WTC11 (cell line): ENCODE data around the gene C10orf90.

ENCODE experiments used
- CTCF ChIP-seq: fragments of 200-600 bp; IDR thresholded peaks from 2 replicates; pipeline ENCODE4 v1.8.0; 2022; ENCODE audit warnings: antibody characterized with exemption
- FOXK1 ChIP-seq: sonication (generic); formaldehyde crosslinking; IDR thresholded peaks from 2 replicates; pipeline ENCODE4 v1.8.0; 2022; ENCODE audit warnings: mild to moderate bottlenecking, moderate library complexity, missing genetic modification reagents
- FOXP4 ChIP-seq: sonication (generic); formaldehyde crosslinking; IDR thresholded peaks from 2 replicates; pipeline ENCODE4 v1.8.0; 2022; ENCODE audit warnings: mild to moderate bottlenecking, missing genetic modification reagents
- HMGXB4 ChIP-seq: sonication (generic); formaldehyde crosslinking; IDR thresholded peaks from 2 replicates; pipeline ENCODE4 v1.8.1; 2023; ENCODE audit warnings: mild to moderate bottlenecking, moderate library complexity, missing genetic modification reagents
- JUN ChIP-seq: sonication (generic); formaldehyde crosslinking; IDR thresholded peaks from 2 replicates; pipeline ENCODE4 v1.8.0; 2023; ENCODE audit warnings: mild to moderate bottlenecking, missing genetic modification reagents
- NR2C2 ChIP-seq: sonication (generic); formaldehyde crosslinking; IDR thresholded peaks from 2 replicates; pipeline ENCODE4 v1.8.0; 2022; ENCODE audit warnings: mild to moderate bottlenecking, missing genetic modification reagents
- SMAD4 ChIP-seq: sonication (generic); formaldehyde crosslinking; IDR thresholded peaks from 2 replicates; pipeline ENCODE4 v1.8.0; 2022; ENCODE audit warnings: mild to moderate bottlenecking, missing genetic modification reagents
- SP1 ChIP-seq: sonication (generic); formaldehyde crosslinking; conservative IDR thresholded peaks from 2 replicates; pipeline ENCODE4 v1.8.1; 2022; ENCODE audit warnings: missing genetic modification reagents
- TCF7 ChIP-seq: sonication (generic); formaldehyde crosslinking; IDR thresholded peaks from 2 replicates; pipeline ENCODE4 v1.8.0; 2022; ENCODE audit warnings: mild to moderate bottlenecking, low read depth, missing genetic modification reagents, moderate library complexity
- USF1 ChIP-seq: sonication (generic); formaldehyde crosslinking; IDR thresholded peaks from 2 replicates; pipeline ENCODE4 v1.8.0; 2022; ENCODE audit warnings: mild to moderate bottlenecking, missing genetic modification reagents
- TF ChIP-seq, protein P1 (sequence below): sonication (generic); formaldehyde crosslinking; IDR thresholded peaks from 2 replicates; pipeline ENCODE4 v1.8.1; 2022; ENCODE audit warnings: mild to moderate bottlenecking, missing genetic modification reagents, moderate library complexity, borderline replicate concordance
- TF ChIP-seq, protein P2 (sequence below): sonication (generic); formaldehyde crosslinking; conservative IDR thresholded peaks from 2 replicates; pipeline ENCODE4 v1.8.1; 2023; ENCODE audit warnings: mild to moderate bottlenecking, low read depth, missing genetic modification reagents, moderate library complexity
- TF ChIP-seq, protein P3 (sequence below): sonication (generic); formaldehyde crosslinking; IDR thresholded peaks from 2 replicates; pipeline ENCODE4 v1.8.1; 2023; ENCODE audit warnings: mild to moderate bottlenecking, missing genetic modification reagents, moderate library complexity

DNA sequence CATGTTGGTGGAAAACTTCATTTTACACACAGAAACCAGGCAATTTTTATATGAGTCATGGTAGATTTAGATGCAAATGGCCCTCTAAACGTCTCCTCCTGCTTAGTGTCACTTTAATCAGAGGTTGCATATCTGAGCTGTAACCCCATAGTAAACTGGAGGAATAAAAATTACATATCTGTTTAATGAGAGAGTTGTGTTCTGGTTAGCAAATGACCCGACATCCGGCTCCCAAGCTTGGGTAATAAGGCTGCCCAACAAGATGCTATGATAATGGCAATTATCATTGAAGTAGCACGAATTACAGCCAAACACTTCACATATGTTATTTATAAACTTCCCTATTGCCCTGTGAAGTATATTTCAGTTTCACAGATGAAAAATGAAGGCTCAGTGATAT, 271.6 kb downstream of the C10orf90 start:
- no peak for TF ChIP-seq CTCF
- TF ChIP-seq TCF7, result no peak
- TF ChIP-seq, protein P1, sequence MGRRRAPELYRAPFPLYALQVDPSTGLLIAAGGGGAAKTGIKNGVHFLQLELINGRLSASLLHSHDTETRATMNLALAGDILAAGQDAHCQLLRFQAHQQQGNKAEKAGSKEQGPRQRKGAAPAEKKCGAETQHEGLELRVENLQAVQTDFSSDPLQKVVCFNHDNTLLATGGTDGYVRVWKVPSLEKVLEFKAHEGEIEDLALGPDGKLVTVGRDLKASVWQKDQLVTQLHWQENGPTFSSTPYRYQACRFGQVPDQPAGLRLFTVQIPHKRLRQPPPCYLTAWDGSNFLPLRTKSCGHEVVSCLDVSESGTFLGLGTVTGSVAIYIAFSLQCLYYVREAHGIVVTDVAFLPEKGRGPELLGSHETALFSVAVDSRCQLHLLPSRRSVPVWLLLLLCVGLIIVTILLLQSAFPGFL, result no peak
- no peak for TF ChIP-seq HMGXB4
- no peak for TF ChIP-seq FOXK1 (CRISPR knock-in tag)
- TF ChIP-seq SP1 (CRISPR knock-in tag), result no peak
- TF ChIP-seq USF1 (CRISPR knock-in tag), result no peak
- no peak for TF ChIP-seq NR2C2 (CRISPR knock-in tag)
- TF ChIP-seq JUN (CRISPR knock-in tag), result no peak
- no peak for TF ChIP-seq FOXP4
- TF ChIP-seq, protein P2, sequence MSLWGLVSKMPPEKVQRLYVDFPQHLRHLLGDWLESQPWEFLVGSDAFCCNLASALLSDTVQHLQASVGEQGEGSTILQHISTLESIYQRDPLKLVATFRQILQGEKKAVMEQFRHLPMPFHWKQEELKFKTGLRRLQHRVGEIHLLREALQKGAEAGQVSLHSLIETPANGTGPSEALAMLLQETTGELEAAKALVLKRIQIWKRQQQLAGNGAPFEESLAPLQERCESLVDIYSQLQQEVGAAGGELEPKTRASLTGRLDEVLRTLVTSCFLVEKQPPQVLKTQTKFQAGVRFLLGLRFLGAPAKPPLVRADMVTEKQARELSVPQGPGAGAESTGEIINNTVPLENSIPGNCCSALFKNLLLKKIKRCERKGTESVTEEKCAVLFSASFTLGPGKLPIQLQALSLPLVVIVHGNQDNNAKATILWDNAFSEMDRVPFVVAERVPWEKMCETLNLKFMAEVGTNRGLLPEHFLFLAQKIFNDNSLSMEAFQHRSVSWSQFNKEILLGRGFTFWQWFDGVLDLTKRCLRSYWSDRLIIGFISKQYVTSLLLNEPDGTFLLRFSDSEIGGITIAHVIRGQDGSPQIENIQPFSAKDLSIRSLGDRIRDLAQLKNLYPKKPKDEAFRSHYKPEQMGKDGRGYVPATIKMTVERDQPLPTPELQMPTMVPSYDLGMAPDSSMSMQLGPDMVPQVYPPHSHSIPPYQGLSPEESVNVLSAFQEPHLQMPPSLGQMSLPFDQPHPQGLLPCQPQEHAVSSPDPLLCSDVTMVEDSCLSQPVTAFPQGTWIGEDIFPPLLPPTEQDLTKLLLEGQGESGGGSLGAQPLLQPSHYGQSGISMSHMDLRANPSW (CRISPR knock-in tag), result no peak
- TF ChIP-seq, protein P3, sequence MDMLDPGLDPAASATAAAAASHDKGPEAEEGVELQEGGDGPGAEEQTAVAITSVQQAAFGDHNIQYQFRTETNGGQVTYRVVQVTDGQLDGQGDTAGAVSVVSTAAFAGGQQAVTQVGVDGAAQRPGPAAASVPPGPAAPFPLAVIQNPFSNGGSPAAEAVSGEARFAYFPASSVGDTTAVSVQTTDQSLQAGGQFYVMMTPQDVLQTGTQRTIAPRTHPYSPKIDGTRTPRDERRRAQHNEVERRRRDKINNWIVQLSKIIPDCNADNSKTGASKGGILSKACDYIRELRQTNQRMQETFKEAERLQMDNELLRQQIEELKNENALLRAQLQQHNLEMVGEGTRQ (CRISPR knock-in tag), result no peak
- no peak for TF ChIP-seq SMAD4
